Measurements from ENCODE around the gene APOL5.
"Not testable (repeated sequence)": the region's sequence is repeated elsewhere in the genome, so short reads cannot be mapped to it uniquely, and the experiment has no call there.

APOL5 gene

GRCh38 chr22:35717572-35717971 is at the start of gene APOL5:
TSS of gene APOL5 (plus strand) at chr22:35717872. CDS start at chr22:35717872, 0 bp downstream.
- intact Hi-C loops (cut with DNase I), result no loop called here
- DNase-seq, result no peak

GRCh38 chr22:35674335-35674734 is 43.3 kb upstream of the APOL5 start:
- DNase-seq, result no peak
- intact Hi-C loops (cut with DNase I), result no loop called here

- intact Hi-C loops (cut with DNase I); DNase-seq: not testable (repeated sequence)
Measured at GRCh38 chr22:35676065-35676464, 41.6 kb upstream of the APOL5 start.

GRCh38 chr22:35677460-35678187 is 40.0 kb upstream of the APOL5 start:
- DNase-seq, result no peak
- intact Hi-C loops (cut with DNase I), result no loop called here

GRCh38 chr22:35678836-35679235 is 38.8 kb upstream of the APOL5 start:
- intact Hi-C loops (cut with DNase I), result no loop called here
- DNase-seq, result no peak

- DNase-seq; intact Hi-C loops (cut with DNase I): not testable (repeated sequence)
Measured at GRCh38 chr22:35679492-35679891, 38.2 kb upstream of the APOL5 start.

- intact Hi-C loops (cut with DNase I), result no loop called here
- no peak for DNase-seq
Measured at GRCh38 chr22:35681454-35682052, 36.1 kb upstream of the APOL5 start.

- intact Hi-C loops (cut with DNase I), result no loop called here
- no peak for DNase-seq
Measured at GRCh38 chr22:35683560-35683959, 34.1 kb upstream of the APOL5 start.

GRCh38 chr22:35684270-35684700 is 33.4 kb upstream of the APOL5 start:
- intact Hi-C loops (cut with DNase I), result no loop called here
- peak in 6 of 10 donors; percentile 17 to 87 (median 30) for DNase-seq

- intact Hi-C loops (cut with DNase I), result no loop called here
- DNase-seq, result no peak
Measured at GRCh38 chr22:35684732-35685131, 32.9 kb upstream of the APOL5 start.

- DNase-seq, result no peak
- intact Hi-C loops (cut with DNase I), result no loop called here
Measured at GRCh38 chr22:35685731-35686130, 31.9 kb upstream of the APOL5 start.

GRCh38 chr22:35686298-35686697 is 31.4 kb upstream of the APOL5 start:
- intact Hi-C loops (cut with DNase I), result no loop called here
- no peak for DNase-seq

GRCh38 chr22:35687461-35687860 is 30.2 kb upstream of the APOL5 start:
- intact Hi-C loops (cut with DNase I), result no loop called here
- DNase-seq, result no peak

- intact Hi-C loops (cut with DNase I), result no loop called here
- no peak for DNase-seq
Measured at GRCh38 chr22:35688913-35689675, 28.6 kb upstream of the APOL5 start.

- intact Hi-C loops (cut with DNase I), result no loop called here
- DNase-seq, result no peak
Measured at GRCh38 chr22:35690001-35690400, 27.7 kb upstream of the APOL5 start.

- DNase-seq, result no peak
- intact Hi-C loops (cut with DNase I), result no loop called here
Measured at GRCh38 chr22:35695202-35695601, 22.5 kb upstream of the APOL5 start.

- intact Hi-C loops (cut with DNase I), result no loop called here
- no peak for DNase-seq
Measured at GRCh38 chr22:35697142-35697541, 20.5 kb upstream of the APOL5 start.

GRCh38 chr22:35699852-35700251 is 17.8 kb upstream of the APOL5 start:
- intact Hi-C loops (cut with DNase I); DNase-seq: not testable (repeated sequence)

GRCh38 chr22:35703861-35704584 is 13.6 kb upstream of the APOL5 start:
- intact Hi-C loops (cut with DNase I), result no loop called here
- no peak for DNase-seq

- intact Hi-C loops (cut with DNase I), result no loop called here
- no peak for DNase-seq
Measured at GRCh38 chr22:35705141-35705540, 12.5 kb upstream of the APOL5 start.

- intact Hi-C loops (cut with DNase I), result no loop called here
- DNase-seq, result no peak
Measured at GRCh38 chr22:35708453-35708852, 9.2 kb upstream of the APOL5 start.

Measured in posterior cingulate gyrus (tissue), 11 donors.